ENCODE data around the gene PIAS1. TPM values are rescaled to one million over a fixed set of nuclear protein-coding genes. Genes with fewer than 3 reads are reported as not detected.

Gene PIAS1
- total RNA-seq = 8.4 and 12.4 TPM in 2 replicates

DNA sequence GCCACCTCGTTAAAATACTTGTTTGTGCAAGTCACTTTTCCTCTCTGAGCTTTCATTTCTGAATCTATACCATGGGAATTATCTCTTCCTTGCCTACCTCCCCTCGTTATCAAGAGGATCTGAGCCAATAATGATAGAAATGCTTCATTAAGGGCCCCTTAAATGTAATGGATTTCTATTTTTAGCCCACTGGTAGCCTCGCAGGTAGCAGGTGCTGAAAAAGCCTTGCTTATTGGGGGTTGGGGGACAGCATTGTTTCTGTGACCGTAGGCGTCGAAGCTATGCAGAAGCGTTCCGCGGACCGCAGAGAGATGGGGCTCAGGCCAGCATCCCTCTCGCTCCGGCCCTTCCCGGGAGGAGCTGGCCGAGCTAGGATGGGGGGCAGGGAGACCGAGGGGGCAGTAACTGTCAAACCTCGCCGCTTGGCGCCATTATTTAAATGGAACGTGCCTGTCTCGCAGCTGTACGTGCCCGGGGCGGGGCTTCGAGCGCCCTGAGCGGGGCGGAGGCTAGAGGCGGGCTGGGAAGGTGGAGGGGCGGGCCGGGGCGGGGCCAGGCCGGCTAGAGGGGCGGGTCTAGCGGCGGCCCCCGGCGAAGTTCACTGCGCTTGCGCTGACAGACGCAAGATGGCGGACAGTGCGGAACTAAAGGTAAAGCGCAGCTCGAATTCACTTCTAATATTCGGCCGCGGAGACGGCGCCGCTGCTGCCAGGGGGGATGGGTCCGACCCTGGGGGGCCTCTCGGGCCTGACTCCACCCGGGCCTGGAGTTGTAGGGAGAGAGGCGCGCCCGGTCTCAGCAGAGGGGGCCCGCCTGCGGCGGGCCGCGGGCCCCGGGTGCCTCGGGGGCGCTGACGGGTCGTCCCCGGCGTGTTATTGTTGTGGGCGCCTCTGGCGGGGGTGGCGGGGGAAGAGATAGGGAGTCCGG, at the start of gene PIAS1:
Gene PIAS1 (plus strand): TSS at position 615 of the 927 bp plus-strand sequence. CDS start 12 bp downstream, at position 627.

DNA sequence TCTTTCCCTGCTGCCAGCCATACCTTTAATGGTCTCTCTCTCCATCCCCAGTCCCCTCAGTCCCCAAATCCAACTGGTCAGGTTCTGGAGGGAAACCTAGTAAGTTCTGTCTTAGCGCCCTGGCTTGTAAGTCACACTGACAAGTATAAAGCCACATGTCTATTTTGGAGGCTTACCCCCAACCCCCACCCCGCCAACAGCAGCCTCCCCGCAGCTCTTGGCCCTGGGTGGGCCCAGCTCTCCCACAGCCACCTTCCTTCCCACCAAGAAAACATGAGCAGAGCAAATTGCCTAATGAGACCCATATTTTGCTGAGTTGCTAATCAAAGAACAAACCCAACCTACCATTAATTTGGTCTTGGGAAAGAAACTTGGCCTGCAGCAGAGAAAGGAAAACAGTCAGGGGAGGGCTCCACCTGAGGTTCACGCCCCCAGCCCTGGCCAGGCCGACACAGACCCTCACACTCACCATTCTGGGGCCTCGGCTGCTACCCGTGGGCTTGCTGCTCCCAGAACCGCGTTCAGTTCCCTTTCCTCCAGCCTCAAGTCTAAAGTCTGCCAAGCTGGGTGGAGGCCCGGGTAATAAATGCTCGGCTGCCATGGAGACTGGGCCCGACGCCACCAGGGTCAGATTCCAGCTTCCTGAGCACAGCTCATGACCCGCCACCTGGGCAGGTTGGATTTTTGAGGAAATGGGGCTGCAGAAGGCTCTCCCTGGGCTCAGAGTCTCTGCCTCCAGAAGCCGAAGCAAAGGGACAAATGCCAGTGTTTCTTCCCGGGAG, 150.9 kb downstream of the PIAS1 start, which contains the start of gene CALML4:
Gene CALML4 (minus strand): TSS at position 557 of the 782 bp plus-strand sequence. CDS start 85 bp downstream, at position 472.

DNA sequence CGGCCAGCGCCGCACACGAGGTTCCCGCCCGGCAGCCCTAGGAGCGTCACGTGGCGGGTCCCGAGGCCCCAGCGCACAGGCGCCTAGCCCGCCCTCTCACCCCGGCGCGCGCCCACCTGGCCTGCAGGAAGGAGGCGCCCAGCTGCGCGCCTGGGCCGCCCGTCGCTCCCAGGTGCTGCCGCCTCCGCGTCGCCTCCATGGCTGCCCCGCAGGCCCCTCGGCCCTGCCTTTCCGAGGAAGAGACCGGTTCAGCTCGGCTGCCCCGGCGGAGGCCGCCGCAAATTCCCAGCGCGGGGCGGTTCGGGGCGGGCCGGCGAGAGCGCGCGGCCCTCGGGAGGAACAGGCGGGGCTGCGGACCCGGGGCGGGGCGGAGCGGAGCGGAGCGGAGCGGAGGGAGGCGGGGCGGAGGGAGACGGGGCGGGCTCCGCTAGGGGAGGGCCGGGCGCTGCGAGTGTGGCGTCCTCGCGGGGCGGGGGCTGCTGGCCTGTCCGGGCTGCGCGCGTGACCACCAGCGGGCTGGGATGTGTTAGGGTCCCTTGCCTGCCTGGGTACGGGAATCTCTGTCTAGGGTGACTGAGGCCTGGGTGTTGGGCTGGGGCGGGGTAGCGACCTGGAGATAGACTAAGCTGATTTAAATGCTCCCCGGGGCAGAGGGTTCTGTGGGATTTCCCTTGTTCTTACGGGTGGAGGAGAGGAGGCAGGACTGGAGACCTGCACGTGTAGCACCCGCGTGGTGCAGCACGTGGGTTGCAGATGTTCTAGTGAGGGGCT, 175.5 kb downstream of the PIAS1 start, which contains the start of gene CLN6:
Gene CLN6 (minus strand): TSS at position 343 of the 771 bp plus-strand sequence. CDS start 144 bp downstream, at position 199.

Other genes with a start within 250 kb of the PIAS1 start
- under 0.01 TPM in 2 replicates for gene SKOR1, start 228.8 kb upstream of the PIAS1 start, total RNA-seq
- gene RNU6-1, start 214.3 kb upstream of the PIAS1 start, total RNA-seq = not detected in 2 replicates
- gene CALML4, start 151.0 kb downstream of the PIAS1 start, total RNA-seq = 0.85 and 1.2 TPM in 2 replicates
- 4.5 and 13.4 TPM in 2 replicates for gene CLN6, start 175.4 kb downstream of the PIAS1 start, total RNA-seq
- gene FEM1B, start 223.4 kb downstream of the PIAS1 start, total RNA-seq = 44.5 and 62.6 TPM in 2 replicates

Data from regular cardiac myocyte (primary cell).